ENCODE measurements around the gene ZBTB26.

Gene ZBTB26, protein sequence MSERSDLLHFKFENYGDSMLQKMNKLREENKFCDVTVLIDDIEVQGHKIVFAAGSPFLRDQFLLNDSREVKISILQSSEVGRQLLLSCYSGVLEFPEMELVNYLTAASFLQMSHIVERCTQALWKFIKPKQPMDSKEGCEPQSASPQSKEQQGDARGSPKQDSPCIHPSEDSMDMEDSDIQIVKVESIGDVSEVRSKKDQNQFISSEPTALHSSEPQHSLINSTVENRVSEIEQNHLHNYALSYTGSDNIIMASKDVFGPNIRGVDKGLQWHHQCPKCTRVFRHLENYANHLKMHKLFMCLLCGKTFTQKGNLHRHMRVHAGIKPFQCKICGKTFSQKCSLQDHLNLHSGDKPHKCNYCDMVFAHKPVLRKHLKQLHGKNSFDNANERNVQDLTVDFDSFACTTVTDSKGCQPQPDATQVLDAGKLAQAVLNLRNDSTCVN

DNA sequence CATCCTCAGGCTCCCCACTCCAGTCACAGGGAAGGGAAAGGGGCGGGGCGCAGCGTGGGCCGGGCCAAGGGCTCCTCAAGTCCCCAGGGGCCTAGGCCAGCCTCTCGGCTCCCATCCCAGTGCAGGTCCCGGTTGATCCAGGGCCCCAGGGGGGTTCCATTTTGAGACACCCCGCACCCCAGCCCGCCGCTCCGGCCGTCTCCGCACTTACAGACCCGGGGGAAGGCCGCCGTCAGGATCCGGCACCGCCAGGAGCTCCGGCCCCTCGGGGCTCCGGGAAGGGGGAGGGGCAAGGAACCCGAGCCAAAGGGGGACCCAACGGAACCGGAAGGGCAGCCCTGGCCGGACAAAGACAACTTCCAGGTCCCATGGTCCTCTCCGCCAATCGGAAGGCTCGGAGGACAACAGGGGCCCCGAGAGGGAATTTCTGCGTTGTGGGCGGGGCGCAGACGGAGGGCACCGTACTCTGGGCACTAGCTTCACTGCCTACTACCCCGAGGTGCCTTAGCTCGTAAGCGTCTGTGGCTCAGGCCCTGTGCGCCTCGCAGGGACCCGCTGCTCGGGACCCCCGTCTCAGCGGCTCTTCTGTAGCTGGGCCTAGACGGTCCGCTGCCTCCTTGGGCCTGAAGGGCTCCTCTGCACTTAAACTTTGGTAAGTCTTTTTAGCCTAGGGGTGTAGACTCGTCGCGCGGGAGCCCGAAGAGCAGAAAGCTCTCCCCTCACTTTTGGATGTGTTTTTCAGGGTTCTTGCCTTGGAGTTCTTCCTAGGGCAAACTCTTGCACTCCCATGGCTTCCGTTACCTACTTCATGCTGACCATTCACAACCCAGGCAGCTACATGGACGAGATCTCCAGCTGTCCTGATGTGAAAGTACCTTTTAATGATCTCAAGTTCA lies at the start of gene ZBTB26:
ZBTB26 (minus strand) TSS at position 287 of the 896 bp plus-strand sequence. CDS start 11,578 bp downstream, outside the sequence.
- DNase-seq = peak; percentile 93
- in situ Hi-C loops (cut with HindIII; ENCODE audit: low pct_ligation_motif_present, low pct_unique_long_range_greater_than_20kb, low sequenced_read_pairs) = no loop called here

DNA sequence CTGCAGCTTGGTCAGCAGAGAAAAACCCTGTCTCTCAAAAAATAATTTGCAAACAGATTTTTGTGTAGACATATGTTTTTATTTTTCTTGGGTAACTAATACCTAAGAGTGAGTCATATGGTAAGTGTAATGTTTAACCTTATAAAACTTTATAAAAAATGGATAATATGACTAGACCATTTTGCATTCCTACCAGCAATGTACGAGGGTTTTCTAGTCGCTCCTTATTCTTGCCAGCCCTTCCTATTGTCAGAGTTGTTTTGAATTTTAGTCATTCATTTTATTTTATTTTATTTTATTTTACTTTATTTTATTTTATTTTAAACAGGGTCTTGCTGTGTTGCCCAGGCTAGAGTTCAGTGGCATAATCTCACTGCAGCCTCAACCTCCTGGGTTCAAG lies 47.3 kb upstream of the ZBTB26 start:
- in situ Hi-C loops (cut with HindIII; ENCODE audit: low pct_ligation_motif_present, low pct_unique_long_range_greater_than_20kb, low sequenced_read_pairs) = no loop called here
- DNase-seq = no peak

DNA sequence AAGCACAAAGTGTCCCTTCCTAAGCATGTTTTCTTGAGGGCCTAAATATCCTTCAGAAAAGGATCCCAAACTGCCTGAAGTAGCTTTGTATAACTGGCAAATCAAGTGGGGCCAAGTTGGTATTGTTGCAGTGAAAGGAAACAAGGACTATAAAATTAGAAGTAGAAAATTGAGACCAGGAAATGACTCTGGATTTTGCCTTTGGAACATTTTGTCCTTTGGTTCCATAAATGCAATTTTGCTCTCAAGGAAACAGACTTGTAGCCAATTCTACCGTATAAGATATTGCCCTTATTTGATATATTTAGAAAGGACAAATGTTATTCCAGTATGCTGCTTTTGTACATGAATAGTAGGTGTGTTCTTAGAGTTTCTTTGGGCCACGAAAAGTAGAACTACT lies 43.9 kb upstream of the ZBTB26 start:
- in situ Hi-C loops (cut with HindIII; ENCODE audit: low pct_ligation_motif_present, low pct_unique_long_range_greater_than_20kb, low sequenced_read_pairs) = no loop called here
- DNase-seq = no peak

DNA sequence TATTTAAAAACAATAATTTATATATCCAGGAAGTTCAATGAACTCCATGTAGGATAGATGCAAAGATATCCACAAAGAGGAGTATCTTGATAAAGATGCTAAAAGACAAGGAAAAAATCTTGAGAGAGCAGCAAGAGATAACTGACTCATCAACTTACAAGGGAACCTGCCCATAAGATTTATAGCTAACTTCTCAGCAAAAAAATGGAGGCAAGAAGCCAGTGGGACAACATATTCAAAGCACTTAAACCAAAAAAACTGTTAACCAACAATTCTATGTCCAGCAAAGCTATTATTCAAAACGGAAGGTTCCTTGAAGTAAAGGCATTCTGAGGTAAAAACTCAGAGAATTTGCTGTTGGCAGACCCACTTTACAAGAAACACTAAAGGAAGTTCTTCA lies 29.8 kb upstream of the ZBTB26 start:
- DNase-seq = no peak
- in situ Hi-C loops (cut with HindIII; ENCODE audit: low pct_ligation_motif_present, low pct_unique_long_range_greater_than_20kb, low sequenced_read_pairs) = no loop called here

DNA sequence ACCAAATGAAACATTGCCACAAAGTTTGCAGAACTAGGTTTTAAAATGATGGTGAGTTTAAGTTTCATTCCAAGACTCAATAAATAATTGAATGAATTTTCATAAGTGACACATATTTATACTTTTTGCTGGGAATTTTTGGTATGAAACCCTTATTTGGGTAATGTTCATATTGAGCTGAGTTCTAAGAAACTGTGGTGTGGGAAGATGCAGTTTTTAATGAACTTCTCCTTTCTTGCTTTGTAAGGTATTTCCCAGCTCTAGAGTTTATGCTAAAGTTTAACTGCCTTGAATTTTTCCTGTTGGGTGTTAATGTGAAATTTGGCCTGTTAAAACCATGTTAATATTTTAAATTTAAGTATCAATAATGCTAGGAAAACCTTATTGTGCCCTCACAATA lies 24.6 kb upstream of the ZBTB26 start:
- in situ Hi-C loops (cut with HindIII; ENCODE audit: low pct_ligation_motif_present, low pct_unique_long_range_greater_than_20kb, low sequenced_read_pairs) = no loop called here

DNA sequence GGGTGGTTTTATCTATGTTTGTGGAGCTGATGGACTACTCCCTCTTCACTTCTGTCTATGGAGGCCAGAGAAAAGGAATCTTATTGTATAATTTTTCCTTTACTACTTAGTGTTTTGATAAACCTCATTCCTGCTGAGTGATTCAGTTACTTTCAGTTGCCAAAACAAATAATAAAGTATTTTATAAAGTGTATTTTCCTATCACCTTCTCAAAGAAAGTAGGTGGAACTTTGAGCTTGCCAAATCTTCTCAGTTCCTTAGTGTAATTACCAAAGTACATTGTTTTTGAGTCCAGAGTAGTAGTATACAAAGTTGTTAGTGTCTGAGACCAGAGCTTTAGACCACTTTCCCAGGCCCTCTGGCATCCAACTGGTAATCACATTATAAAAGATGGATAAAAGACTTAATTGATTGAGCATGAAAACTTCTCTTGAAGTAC lies 23.0 kb upstream of the ZBTB26 start:
- in situ Hi-C loops (cut with HindIII; ENCODE audit: low pct_ligation_motif_present, low pct_unique_long_range_greater_than_20kb, low sequenced_read_pairs) = no loop called here
- DNase-seq = peak; percentile 5

More for the DNA sequence above, 24.6 kb upstream of the ZBTB26 start:
- no peak for DNase-seq

DNA sequence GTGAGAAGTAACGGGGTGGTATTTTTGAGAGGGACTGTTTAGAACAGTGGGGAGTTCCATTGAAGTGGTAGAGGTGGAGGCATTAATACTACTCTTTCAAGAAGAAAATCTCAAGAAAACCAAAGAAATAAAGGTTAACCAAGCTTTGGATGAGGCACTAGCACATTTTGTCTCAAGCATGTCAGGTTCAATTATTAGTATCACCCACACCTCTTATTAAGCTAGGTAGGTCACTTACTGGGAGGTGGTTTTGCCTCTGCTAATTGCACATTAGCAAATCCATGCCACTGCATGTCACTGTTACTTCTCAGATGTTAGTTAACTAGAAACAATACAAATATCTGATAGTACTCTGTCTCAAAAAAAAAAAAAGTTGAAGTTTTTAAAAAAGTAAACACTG lies 19.7 kb upstream of the ZBTB26 start:
- in situ Hi-C loops (cut with HindIII; ENCODE audit: low pct_ligation_motif_present, low pct_unique_long_range_greater_than_20kb, low sequenced_read_pairs) = no loop called here
- no peak for DNase-seq

DNA sequence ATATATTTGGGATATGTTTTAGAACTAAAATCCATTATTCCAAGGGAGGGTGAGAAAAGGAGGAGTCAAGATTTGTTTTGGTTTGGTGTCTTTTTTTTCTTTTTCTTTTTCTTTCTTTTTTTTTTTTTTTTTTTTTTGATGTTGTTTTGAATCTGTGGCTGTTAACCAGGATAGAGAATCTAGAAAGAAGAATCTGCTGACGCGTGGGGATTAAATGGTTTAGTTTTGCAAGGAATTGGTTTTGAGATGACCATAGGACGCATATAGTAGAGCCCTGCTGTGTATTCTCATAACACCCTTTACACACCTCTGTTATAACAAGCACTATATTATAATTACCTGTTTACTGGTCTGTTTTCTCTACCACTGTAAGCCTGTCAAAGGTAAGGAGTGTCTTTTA lies 19.0 kb upstream of the ZBTB26 start:
- in situ Hi-C loops (cut with HindIII; ENCODE audit: low pct_ligation_motif_present, low pct_unique_long_range_greater_than_20kb, low sequenced_read_pairs) = no loop called here
- no peak for DNase-seq

DNA sequence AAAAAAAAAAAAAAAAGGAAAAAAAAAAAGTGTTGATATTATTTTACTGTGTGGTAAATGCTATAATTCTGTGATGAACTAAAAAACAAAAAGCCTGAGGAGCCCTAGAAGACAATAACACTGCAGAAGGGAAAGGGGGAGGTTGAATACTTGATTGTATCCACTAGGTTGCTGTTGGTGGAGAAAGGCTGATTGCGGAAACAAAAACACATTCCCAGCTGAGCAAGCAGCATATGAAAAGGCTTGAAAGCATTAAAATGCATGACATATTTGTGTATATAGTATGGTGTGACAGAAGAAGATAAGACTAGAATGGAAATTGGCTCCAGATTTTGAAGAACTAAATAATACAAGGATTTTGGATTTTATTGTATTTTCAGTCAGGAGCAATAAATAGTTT lies 18.4 kb upstream of the ZBTB26 start:
- DNase-seq = no peak
- in situ Hi-C loops (cut with HindIII; ENCODE audit: low pct_ligation_motif_present, low pct_unique_long_range_greater_than_20kb, low sequenced_read_pairs) = no loop called here

DNA sequence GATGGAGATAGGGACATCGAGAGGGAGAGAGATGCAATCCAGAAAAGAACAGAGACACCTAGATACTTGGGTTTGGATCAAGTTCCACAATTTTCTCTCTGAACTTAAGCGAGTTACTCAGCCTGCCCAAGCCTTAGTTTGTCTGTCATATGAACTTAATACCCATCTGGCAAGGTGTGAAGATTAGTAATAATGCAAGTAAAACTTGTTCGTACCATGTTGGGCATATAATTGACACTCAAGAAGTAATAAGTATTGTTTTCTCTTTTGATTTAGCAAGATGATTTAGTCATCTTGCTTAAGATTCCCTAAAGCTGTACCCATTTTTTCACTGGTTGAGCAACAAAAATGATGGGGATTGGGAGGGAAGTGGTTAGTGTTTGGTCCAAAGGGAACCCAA lies 17.0 kb upstream of the ZBTB26 start:
- DNase-seq = no peak
- in situ Hi-C loops (cut with HindIII; ENCODE audit: low pct_ligation_motif_present, low pct_unique_long_range_greater_than_20kb, low sequenced_read_pairs) = no loop called here

DNA sequence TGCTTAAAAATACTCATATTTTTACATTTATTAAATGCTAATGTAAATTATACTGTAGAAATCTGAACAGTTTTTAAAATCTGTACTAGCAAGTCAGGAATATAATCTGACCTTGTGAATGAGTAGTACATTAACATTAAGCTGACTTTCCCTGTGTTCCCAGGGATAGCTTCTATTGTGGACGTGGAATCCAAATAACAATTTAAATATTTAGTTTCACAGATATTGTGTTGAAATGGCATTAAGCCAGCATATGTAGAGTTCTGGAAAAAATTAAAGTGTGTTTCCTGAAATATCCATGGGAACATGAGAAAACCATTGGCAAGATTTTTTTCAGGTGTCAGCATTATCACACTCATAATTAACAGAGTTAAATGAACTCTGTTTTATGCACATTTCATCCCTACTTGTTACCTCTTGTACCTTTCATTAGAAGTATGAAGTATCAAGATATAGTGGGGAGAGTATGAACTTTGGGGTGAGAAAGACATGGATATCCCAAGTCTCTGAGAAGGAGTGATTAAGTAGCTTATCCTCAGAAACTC lies 15.2 kb upstream of the ZBTB26 start:
- in situ Hi-C loops (cut with HindIII; ENCODE audit: low pct_ligation_motif_present, low pct_unique_long_range_greater_than_20kb, low sequenced_read_pairs) = no loop called here
- DNase-seq = no peak

DNA sequence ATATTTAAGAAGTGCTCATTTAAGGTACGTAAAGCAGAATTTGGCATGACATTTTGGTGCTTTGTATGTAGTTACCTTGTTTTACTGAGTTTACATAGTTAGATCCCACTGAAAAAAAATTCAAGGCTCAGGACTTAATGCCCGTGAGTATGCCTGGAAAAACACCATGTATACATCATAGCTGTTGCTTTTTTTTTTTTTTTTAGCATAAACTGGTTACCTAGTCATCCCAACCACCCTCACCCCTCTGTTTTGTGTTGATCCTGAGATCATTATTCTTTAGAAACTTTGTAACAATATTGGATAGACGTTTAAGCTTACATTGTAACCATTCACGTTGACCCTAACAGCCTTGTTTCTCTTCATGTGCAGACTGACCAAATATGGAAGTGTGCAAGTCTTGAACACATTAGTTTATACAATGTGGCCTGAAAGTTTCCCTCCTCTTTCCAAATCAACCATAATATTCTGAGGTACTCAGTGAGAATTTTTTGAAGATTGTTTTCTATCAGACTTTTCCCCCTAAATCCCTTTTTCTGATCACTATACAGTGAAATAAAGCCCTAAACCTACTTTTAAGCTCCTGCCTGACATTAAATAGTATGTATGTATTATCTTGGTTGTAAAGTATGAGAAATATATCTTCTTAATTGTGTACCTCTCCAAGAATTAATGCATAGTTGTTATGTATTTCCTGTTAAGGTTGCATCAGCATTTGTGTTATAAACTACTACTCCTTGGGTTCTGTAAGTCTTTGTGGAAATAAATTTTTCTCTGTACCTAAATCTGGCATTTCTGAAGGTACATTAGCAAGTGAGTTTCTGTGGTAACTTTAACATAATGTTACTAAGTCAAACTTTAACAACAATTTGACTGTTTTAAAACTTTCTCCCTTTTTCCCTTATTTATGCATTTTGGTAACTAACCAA lies 13.9 kb upstream of the ZBTB26 start:
- in situ Hi-C loops (cut with HindIII; ENCODE audit: low pct_ligation_motif_present, low pct_unique_long_range_greater_than_20kb, low sequenced_read_pairs) = no loop called here
- DNase-seq = no peak

DNA sequence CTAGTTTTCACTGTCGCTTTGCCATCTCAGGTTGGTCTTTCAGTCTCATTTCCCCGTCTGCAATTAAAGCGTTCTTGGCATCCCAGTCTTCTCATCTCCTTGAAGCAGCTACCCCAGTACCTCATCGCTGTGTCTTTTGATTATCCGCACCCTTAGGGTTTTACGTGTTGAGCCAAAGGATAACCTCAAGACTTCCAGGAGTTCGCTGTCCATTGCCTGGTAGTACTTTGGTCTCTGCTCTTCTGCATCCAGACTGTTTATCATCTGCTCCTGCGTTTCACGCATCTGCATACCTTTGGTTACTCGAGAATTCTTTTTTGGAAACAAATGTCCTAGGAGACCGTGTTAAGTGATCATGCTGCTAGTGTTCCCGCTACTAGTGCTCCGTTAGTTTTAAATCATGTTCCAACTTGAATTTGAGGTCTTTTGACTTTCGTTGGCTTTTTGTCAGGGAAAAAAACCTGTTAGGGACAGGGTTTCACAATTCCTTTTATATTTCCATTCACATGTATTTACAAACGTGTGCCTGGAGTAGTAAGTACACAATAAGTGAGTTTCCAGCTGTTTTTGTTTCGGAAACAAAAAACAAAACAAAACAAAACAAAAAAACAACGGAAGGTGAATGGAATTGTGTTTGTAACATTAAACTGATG lies 10.4 kb upstream of the ZBTB26 start:
- peak; percentile 45 for DNase-seq

DNA sequence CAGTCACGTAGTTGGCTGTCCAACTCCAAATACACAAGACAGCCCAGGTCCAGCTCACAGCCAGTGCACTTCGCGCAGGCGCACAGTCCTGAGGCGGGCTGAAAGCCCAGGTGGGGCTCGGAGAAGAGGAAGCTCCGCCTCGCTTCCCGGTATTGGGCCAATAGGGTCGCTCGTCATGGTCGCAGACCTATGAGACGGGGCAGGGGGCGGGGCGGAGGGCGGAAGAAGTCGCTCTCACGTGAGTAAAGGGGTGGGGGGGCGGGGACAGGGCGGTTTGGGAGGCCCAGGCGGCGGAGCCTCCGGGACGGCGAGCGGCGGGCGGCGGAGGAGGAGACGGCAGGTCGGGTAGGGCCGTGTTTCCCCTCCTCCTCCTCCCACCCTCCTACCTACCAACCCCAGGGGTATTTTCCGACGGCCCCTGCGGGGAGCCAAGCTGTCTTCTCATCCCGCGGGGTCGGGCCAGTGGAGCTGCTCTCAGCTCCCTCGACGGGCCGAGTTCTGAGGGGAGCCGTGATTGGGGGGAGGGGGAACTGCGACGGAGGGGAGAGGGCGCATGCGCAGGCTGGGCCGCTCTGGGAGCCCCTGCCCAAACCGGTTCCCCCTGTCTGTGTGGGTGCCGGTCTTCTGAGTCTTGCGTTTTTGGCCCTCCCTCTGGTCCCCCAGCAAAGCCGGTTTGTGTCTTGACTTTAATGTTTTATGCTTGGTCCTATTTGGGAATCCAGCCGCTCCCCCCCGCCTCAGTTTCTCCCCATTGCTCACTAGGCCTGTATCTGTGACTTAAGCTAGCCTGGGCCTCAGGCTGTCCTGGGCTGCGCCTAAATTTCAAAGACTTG lies 9.7 kb upstream of the ZBTB26 start, which contains the start of gene RABGAP1:
RABGAP1 (plus strand) TSS at position 272 of the 833 bp plus-strand sequence. CDS start 16,040 bp downstream, outside the sequence.
- peak; percentile 98 for DNase-seq
- in situ Hi-C loops (cut with HindIII; ENCODE audit: low pct_ligation_motif_present, low pct_unique_long_range_greater_than_20kb, low sequenced_read_pairs) = no loop called here

More for the DNA sequence above, 10.4 kb upstream of the ZBTB26 start:
- in situ Hi-C loops (cut with HindIII; ENCODE audit: low pct_ligation_motif_present, low pct_unique_long_range_greater_than_20kb, low sequenced_read_pairs) = no loop called here

DNA sequence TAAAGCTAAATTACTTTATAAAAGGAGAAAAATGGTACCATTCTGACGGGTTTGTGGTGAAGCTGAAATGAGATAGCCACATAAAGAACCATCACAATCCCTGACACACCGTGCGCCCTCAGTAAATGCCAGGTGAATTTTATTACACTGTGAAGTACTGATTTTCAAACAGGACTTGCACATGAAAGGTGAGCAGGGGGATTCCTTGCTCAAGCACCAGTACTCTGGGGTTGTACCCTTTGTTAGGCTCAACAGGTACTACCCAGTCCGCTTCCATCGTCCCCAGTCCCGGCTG lies 9.1 kb upstream of the ZBTB26 start:
- DNase-seq = no peak
- in situ Hi-C loops (cut with HindIII; ENCODE audit: low pct_ligation_motif_present, low pct_unique_long_range_greater_than_20kb, low sequenced_read_pairs) = no loop called here

DNA sequence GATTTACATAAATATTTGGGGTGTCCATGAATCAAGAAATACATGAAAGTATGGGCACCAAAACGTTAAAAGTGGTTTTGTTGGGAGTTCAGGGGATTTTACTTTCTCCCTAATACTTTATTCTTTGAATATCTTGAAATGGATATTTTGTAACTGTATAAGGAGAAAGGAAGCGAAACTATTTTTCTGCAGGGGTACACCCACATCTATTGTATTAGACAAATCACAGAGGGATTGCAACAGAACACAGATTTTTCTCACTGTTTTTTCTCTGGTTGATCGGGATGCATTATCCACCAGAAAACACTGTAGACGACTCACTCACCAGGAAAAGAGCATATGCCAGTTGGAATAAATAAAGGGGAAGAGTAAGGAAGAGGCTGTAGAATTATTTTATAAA lies 8.3 kb upstream of the ZBTB26 start:
- in situ Hi-C loops (cut with HindIII; ENCODE audit: low pct_ligation_motif_present, low pct_unique_long_range_greater_than_20kb, low sequenced_read_pairs) = no loop called here
- DNase-seq = no peak

DNA sequence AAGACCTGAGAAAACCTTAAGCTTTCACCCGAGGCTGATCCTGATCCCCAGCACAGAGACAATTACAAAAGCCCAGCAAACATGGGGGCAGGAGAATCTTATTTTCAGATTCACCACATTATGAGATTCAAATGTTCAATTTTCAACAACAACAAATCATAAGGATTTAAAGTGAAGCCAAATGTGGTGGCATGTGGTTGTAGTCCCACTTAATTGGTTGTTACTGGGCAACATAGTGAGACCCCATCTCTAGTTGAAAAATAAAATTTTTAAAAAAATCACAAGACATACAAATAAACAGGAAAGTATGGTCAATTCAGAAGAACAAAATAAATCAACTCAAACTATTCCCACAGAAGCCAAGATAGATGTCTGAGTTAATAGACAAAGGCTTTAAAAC lies 5.6 kb upstream of the ZBTB26 start:
- in situ Hi-C loops (cut with HindIII; ENCODE audit: low pct_ligation_motif_present, low pct_unique_long_range_greater_than_20kb, low sequenced_read_pairs) = no loop called here
- DNase-seq = no peak

Data from ACHN (cell line).